IMR-90 (cell line): ENCODE measurements around the gene TTC27. TPM values are rescaled to one million over a fixed set of nuclear protein-coding genes. Genes with fewer than 3 reads are reported as not detected.

Source experiments
- ATAC-seq: fragments of 200-7000 bp; cut with Tn5 transposase; 2 replicates; pipeline ENCODE4 v1.9.1; 2020; ENCODE audit warnings: low read depth, mild to moderate bottlenecking, moderate library complexity
- BruUV-seq: library from RNA; stranded (reverse); fragments of 400-500 nt; replicated peaks from 2 replicates; lab custom pipeline; 2021; lab: Mats Ljungman, UMichigan
- CTCF ChIA-PET: fragments of 300-600 bp; formaldehyde crosslinking; extraction: SDS; loops from one replicate; lab custom pipeline; 2021; ENCODE audit warnings: antibody characterized with exemption; lab: Yijun Ruan, JAX
- POLR2A ChIA-PET: fragments of 300-600 bp; sonication (Branson Sonifier 250); formaldehyde crosslinking; loops from one replicate; lab custom pipeline; 2022; ENCODE audit warnings: antibody characterized with exemption; ENCODE audit not compliant: unreplicated experiment; lab: Charles Lee
- DNase-seq: peaks from one replicate; pipeline ENCODE4 v3.0.0; 2013
- H2AFZ ChIP-seq: replicated peaks from 2 replicates; pipeline ENCODE3; 2013; ENCODE audit warnings: low read length, mild to moderate bottlenecking; ENCODE audit not compliant: poor library complexity
- H2AK5ac ChIP-seq: 2 replicates; pipeline ENCODE4 v1.6.1; 2013; ENCODE audit warnings: low read depth, low read length, inconsistent platforms
- H2AK9ac ChIP-seq: replicated peaks from 2 replicates; pipeline ENCODE3; 2013; ENCODE audit warnings: mild to moderate bottlenecking, low read depth, low read length, moderate library complexity; ENCODE audit not compliant: poor library complexity
- H2BK120ac ChIP-seq: 2 replicates; pipeline ENCODE4 v1.6.1; 2013; ENCODE audit warnings: low read depth, low read length, inconsistent platforms
- H2BK15ac ChIP-seq: 3 replicates; pipeline ENCODE4 v1.6.1; 2013; ENCODE audit warnings: low read depth, low read length, inconsistent platforms
- H2BK20ac ChIP-seq: 2 replicates; pipeline ENCODE4 v1.6.1; 2013; ENCODE audit warnings: low read depth, mild to moderate bottlenecking, inconsistent platforms, low read length, moderate library complexity
- H2BK5ac ChIP-seq: 2 replicates; pipeline ENCODE4 v1.6.1; 2013; ENCODE audit warnings: mild to moderate bottlenecking, low read depth, low read length, inconsistent platforms; ENCODE audit not compliant: poor library complexity, severe bottlenecking
- H3K14ac ChIP-seq: replicated peaks from 2 replicates; pipeline ENCODE4 v1.6.1; 2013; ENCODE audit warnings: low read depth, low read length, inconsistent platforms
- H3K18ac ChIP-seq: 2 replicates; pipeline ENCODE4 v1.6.1; 2013; ENCODE audit warnings: low read depth, low read length, control low read depth
- H3K23ac ChIP-seq: 2 replicates; pipeline ENCODE4 v1.6.1; 2013; ENCODE audit warnings: low read depth, low read length, inconsistent platforms
- H3K27ac ChIP-seq: 2 replicates; pipeline ENCODE4 v1.5.1; 2013; ENCODE audit warnings: mild to moderate bottlenecking, control low read depth, low read length; ENCODE audit not compliant: insufficient read depth
- H3K27me3 ChIP-seq: 2 replicates; pipeline ENCODE4 v1.6.1; 2013; ENCODE audit warnings: low read length; ENCODE audit not compliant: control insufficient read depth, insufficient read depth
- H3K36me3 ChIP-seq: 2 replicates; pipeline ENCODE4 v1.6.1; 2013; ENCODE audit warnings: low read length, mixed read lengths; ENCODE audit not compliant: control insufficient read depth, insufficient read depth
- H3K4ac ChIP-seq: 2 replicates; pipeline ENCODE4 v1.6.1; 2013; ENCODE audit warnings: low read depth, low read length, inconsistent platforms
- H3K4me1 ChIP-seq: 2 replicates; pipeline ENCODE4 v1.6.1; 2013; ENCODE audit warnings: low read length, mixed read lengths; ENCODE audit not compliant: control insufficient read depth, insufficient read depth
- H3K4me2 ChIP-seq: 2 replicates; pipeline ENCODE4 v1.6.1; 2013; ENCODE audit warnings: low read depth, mild to moderate bottlenecking, control low read depth, low read length, moderate library complexity
- H3K4me3 ChIP-seq: 2 replicates; pipeline ENCODE4 v1.5.1; 2013; ENCODE audit warnings: low read depth, mild to moderate bottlenecking, control low read depth, low read length, moderate library complexity; ENCODE audit not compliant: insufficient read depth
- H3K56ac ChIP-seq: 2 replicates; pipeline ENCODE4 v1.6.1; 2013; ENCODE audit warnings: low read length, inconsistent platforms; ENCODE audit not compliant: insufficient read depth; ENCODE audit errors: extremely low read depth
- H3K79me1 ChIP-seq, 2 experiments: 2 replicates each; pipeline ENCODE4 v1.6.1; 2013; ENCODE audit warnings: low read length in 2 of 2, inconsistent platforms in 1 of 2, low read depth in 1 of 2
- H3K9ac ChIP-seq: 2 replicates; pipeline ENCODE4 v1.6.1; 2013; ENCODE audit warnings: low read depth, low read length, control low read depth
- H3K9me1 ChIP-seq: 2 replicates; pipeline ENCODE4 v1.6.1; 2013; ENCODE audit warnings: low read length, inconsistent platforms; ENCODE audit not compliant: insufficient read depth
- H3K9me3 ChIP-seq: 2 replicates; pipeline ENCODE4 v1.6.1; 2013; ENCODE audit warnings: low read length; ENCODE audit not compliant: control insufficient read depth, insufficient read depth
- H4K20me1 ChIP-seq: 2 replicates; pipeline ENCODE4 v1.6.1; 2013; ENCODE audit warnings: low read length, inconsistent platforms; ENCODE audit not compliant: insufficient read depth
- H4K5ac ChIP-seq: 2 replicates; pipeline ENCODE4 v1.6.1; 2013; ENCODE audit warnings: mild to moderate bottlenecking, low read depth, low read length, control low read depth
- H4K8ac ChIP-seq, 2 experiments: 2 replicates each; pipeline ENCODE4 v1.6.1; 2013; ENCODE audit warnings: low read depth in 2 of 2, low read length in 2 of 2, control low read depth in 1 of 2, inconsistent platforms in 1 of 2
- H4K91ac ChIP-seq: 2 replicates; pipeline ENCODE4 v1.6.1; 2013; ENCODE audit warnings: low read depth, low read length, inconsistent platforms; ENCODE audit not compliant: insufficient read depth
- BHLHE40 ChIP-seq: fragments of 150-350 bp; IDR thresholded peaks from 2 replicates; pipeline ENCODE4 v1.6.1; 2016; ENCODE audit warnings: mild to moderate bottlenecking, low read depth, low read length
- CHD1 ChIP-seq: IDR thresholded peaks from 2 replicates; pipeline ENCODE4 v1.6.1; 2012; ENCODE audit warnings: low read depth, low read length, improper control_type of control experiment
- CTCF ChIP-seq: conservative IDR thresholded peaks from 2 replicates; pipeline ENCODE4 v1.5.1; 2012; ENCODE audit warnings: mild to moderate bottlenecking, low read depth, low read length, improper control_type of control experiment
- MAFK ChIP-seq: IDR thresholded peaks from 2 replicates; pipeline ENCODE4 v1.6.1; 2012; ENCODE audit warnings: low read depth, low read length, improper control_type of control experiment
- MAZ ChIP-seq: IDR thresholded peaks from 2 replicates; pipeline ENCODE4 v1.6.1; 2012; ENCODE audit warnings: low read depth, mild to moderate bottlenecking, low read length, improper control_type of control experiment, moderate library complexity, borderline replicate concordance
- MXI1 ChIP-seq: IDR thresholded peaks from 2 replicates; pipeline ENCODE4 v1.6.1; 2012; ENCODE audit warnings: low read depth, mild to moderate bottlenecking, low read length, moderate library complexity, borderline replicate concordance
- POLR2A ChIP-seq: IDR thresholded peaks from 2 replicates; pipeline ENCODE4 v1.6.1; 2012; ENCODE audit warnings: mild to moderate bottlenecking, low read depth, low read length
- RAD21 ChIP-seq: IDR thresholded peaks from 2 replicates; pipeline ENCODE4 v1.6.1; 2012; ENCODE audit warnings: low read length, improper control_type of control experiment
- RFX5 ChIP-seq: IDR thresholded peaks from 2 replicates; pipeline ENCODE4 v1.8.0; 2012; ENCODE audit warnings: low read depth, mild to moderate bottlenecking, low read length, moderate library complexity
- SMC3 ChIP-seq: fragments of 150-350 bp; IDR thresholded peaks from 2 replicates; pipeline ENCODE4 v1.6.1; 2016; ENCODE audit warnings: low read depth, mild to moderate bottlenecking, antibody characterized with exemption, low read length, moderate library complexity
- WGBS, 2 experiments: methylation state at CpG; one replicate each; pipeline versions ENCODE4 v1.1.5 to v1.1.7; 2013; ENCODE audit warnings: missing lambda C conversion rate in 2 of 2; ENCODE audit not compliant: insufficient read length in 1 of 2; ENCODE audit errors: extremely low coverage in 2 of 2; 5-methylcytosine and 5-hydroxymethylcytosine counted together
- dilution Hi-C: fragments of 300-500 bp; cut with HindIII; formaldehyde crosslinking; loops from one replicate; pipeline ENCODE4 v1.14.3; 2018; ENCODE audit warnings: low sequenced_read_pairs; ENCODE audit not compliant: unreplicated experiment
- in situ Hi-C: fragments of 300-500 bp; cut with MboI; formaldehyde crosslinking; loops from 3 replicates; pipeline ENCODE4 v1.14.3; 2019; ENCODE audit warnings: low sequenced_read_pairs, inconsistent platforms, mixed read lengths
- intact Hi-C: fragments of 100-400 bp; cut with micrococcal nuclease; formaldehyde crosslinking; loops from 2 replicates; pipeline ENCODE4 v1.10.0; 2022
- polyA plus RNA-seq, 3 experiments: library from polyadenylated mRNA; depleted of rRNA; stranded (reverse); fragments of >200 nt; gene quantifications; 2 replicates each; pipeline ENCODE4 v1.2.3, GENCODE V29; 2012; ENCODE audit warnings: low replicate concordance in 1 of 3
- total RNA-seq: library from RNA; depleted of rRNA; stranded (reverse); fragments of >200 nt; gene quantifications from 2 replicates; pipeline ENCODE4 v1.2.3, GENCODE V29; 2012
- TF ChIP-seq, protein P1 (sequence below): fragments of 150-350 bp; IDR thresholded peaks from 2 replicates; pipeline ENCODE4 v1.6.1; 2017; ENCODE audit warnings: mild to moderate bottlenecking, antibody characterized with exemption, low read length, low read depth

Gene TTC27
- total and polyA plus RNA-seq, 2 of the 4 experiments (the other 2 are of a cell fraction), result 12.7 to 30.5 TPM

DNA sequence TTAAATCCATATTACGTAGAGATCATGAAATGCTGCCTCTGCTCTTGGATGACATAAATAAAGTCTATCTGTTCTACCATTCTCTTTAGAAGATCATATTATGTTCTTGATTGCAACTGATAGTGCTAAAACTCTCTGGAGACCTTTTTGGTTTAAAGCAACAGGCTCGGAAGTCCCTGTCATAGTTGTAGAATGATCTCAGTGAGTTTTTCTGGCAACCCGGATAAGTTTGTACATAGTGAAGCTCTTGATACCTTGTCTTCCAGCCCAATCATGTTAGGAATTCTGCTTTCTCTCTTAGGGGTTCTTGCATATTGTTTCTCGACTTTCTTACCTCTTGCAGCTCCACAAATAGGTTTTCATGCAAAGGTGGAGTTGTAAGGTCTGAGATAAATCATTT is 156.1 kb downstream of the TTC27 start:
- Histone ChIP-seq H2BK20ac (no peak overlapping the region), H3K9me1 (0 out of 2 replicates have a peak, but pooled peaks cover 3% of the 10 kb centered on the region), H3K9ac (no peak overlapping the region), H2AFZ (no peak overlapping the region), H3K4me1 (peaks cover 2% of the 10 kb centered on the region; the same call in 1 of the 2 replicates), H3K4me3 (no peak overlapping the region), H3K4me2 (no peak overlapping the region), H4K91ac (no peak overlapping the region), H3K27me3 (no peaks in the 10 kb centered on the region), H3K23ac (no peak overlapping the region), H3K14ac (no peak overlapping the region), H3K56ac (no peak overlapping the region), H3K4ac (no peak overlapping the region), H2BK5ac (no peak overlapping the region), H3K27ac (no peak overlapping the region), H4K8ac (no peak overlapping the region), H2BK15ac (no peak overlapping the region), H4K20me1 (no peaks in the 10 kb centered on the region), H3K18ac (no peak overlapping the region), H3K9me3 (peaks cover 1% of the 10 kb centered on the region), H3K79me1 (no peaks in the 10 kb centered on the region), H2AK5ac (no peak overlapping the region), H2BK120ac (no peak overlapping the region), H4K5ac (no peak overlapping the region), H2AK9ac (no peak overlapping the region), H3K36me3 (peaks cover under 1% of the 10 kb centered on the region)
- POLR2A ChIA-PET, result no interaction called here
- CTCF ChIA-PET, result no interaction called here
- no peak for DNase-seq
- in situ Hi-C loops, result loop anchor here (10.0 to 25.0 kb wide), 2 partner anchors 481 to 778 kb away; no protein-coding TSS in a partner anchor
- dilution Hi-C loops, result no loop called here
- intact Hi-C loops, result no loop called here
- no TSS peak for BruUV-seq
- WGBS, 2 experiments, result no CpG with 5 or more reads among the region's 4 CpGs
- no peak for ATAC-seq
- TF ChIP-seq CTCF (no peak), RAD21 (no peak), MAFK (no peak), CHD1 (no peak), MXI1 (no peak), RFX5 (no peak), BHLHE40 (no peak), SMC3 (no peak), POLR2A (no peak), MAZ (no peak)
- TF ChIP-seq, protein P1, sequence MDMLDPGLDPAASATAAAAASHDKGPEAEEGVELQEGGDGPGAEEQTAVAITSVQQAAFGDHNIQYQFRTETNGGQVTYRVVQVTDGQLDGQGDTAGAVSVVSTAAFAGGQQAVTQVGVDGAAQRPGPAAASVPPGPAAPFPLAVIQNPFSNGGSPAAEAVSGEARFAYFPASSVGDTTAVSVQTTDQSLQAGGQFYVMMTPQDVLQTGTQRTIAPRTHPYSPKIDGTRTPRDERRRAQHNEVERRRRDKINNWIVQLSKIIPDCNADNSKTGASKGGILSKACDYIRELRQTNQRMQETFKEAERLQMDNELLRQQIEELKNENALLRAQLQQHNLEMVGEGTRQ, result no peak
